WI38 (cell line): ENCODE data around the gene ABCC2.

Source experiments
- H3K4me3 ChIP-seq: 2 replicates; pipeline ENCODE4 v1.5.1; 2011; ENCODE audit warnings: low read depth, mild to moderate bottlenecking, control low read depth, low read length
- CTCF ChIP-seq: IDR thresholded peaks from 2 replicates; pipeline ENCODE4 v1.5.1; 2012; ENCODE audit warnings: low read depth, mild to moderate bottlenecking, control low read depth, low read length

ABCC2 gene

GRCh38 chr10:99798031-99798430 lies 15.6 kb downstream of the ABCC2 start:
- no peak overlapping the region for H3K4me3 ChIP-seq
- no peak for TF ChIP-seq CTCF

- TF ChIP-seq CTCF: no peak
Measured at GRCh38 chr10:99798920-99799319, 16.5 kb downstream of the ABCC2 start.

GRCh38 chr10:99799613-99800012 lies 17.2 kb downstream of the ABCC2 start:
- no peak overlapping the region for H3K4me3 ChIP-seq
- TF ChIP-seq CTCF: no peak

More at GRCh38 chr10:99798920-99799319, 16.5 kb downstream of the ABCC2 start:
- no peak overlapping the region for H3K4me3 ChIP-seq

GRCh38 chr10:99804471-99804870 lies 22.0 kb downstream of the ABCC2 start:
- TF ChIP-seq CTCF: no peak
- no peak overlapping the region for H3K4me3 ChIP-seq

GRCh38 chr10:99805190-99805589 lies 22.8 kb downstream of the ABCC2 start:
- H3K4me3 ChIP-seq: no peak overlapping the region
- TF ChIP-seq CTCF: no peak

GRCh38 chr10:99806091-99806490 lies 23.7 kb downstream of the ABCC2 start:
- no peak overlapping the region for H3K4me3 ChIP-seq
- TF ChIP-seq CTCF: no peak

GRCh38 chr10:99807786-99808185 lies 25.3 kb downstream of the ABCC2 start:
- H3K4me3 ChIP-seq: no peak overlapping the region
- TF ChIP-seq CTCF: no peak
